ENCODE data around the gene KLHDC7B.
A peak's percentile ranks its signal among the peaks of the same experiment; 100 is the strongest.

KLHDC7B gene

DNA sequence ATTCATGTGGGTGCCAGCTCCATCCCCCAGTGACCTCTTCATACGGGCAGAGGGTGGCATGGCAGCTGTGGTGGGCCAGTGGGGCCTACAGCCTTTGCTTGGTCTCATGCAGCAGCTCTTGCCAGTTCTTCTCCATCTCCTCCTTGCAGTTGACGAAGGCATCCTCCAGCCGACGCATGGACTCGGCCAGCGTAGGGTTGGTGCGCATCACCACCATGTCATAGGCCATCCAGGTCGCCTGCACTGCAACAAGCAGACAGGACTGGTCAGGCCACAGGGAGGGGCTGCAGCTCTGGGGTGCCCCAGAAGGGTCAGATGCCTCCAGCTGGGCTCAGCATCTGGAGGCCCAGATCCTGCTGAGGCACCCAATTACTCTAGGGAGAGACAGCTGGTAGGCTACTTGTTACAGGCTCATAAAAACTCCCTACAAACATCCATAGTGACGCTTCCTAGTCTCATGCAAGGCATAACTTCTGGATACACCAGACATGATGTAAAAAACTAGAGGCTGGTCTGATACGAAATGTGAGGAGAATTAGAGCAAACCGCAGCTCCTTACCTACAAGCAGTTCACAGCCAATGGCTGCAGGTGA, 5.6 kb downstream of the KLHDC7B start:
- H3K4me3 ChIP-seq (replicated peaks; ENCODE audit: low read depth, low read length): no peak overlapping the region
- DNase-seq (ENCODE audit: low read depth): no peak
- TF ChIP-seq, protein P1, sequence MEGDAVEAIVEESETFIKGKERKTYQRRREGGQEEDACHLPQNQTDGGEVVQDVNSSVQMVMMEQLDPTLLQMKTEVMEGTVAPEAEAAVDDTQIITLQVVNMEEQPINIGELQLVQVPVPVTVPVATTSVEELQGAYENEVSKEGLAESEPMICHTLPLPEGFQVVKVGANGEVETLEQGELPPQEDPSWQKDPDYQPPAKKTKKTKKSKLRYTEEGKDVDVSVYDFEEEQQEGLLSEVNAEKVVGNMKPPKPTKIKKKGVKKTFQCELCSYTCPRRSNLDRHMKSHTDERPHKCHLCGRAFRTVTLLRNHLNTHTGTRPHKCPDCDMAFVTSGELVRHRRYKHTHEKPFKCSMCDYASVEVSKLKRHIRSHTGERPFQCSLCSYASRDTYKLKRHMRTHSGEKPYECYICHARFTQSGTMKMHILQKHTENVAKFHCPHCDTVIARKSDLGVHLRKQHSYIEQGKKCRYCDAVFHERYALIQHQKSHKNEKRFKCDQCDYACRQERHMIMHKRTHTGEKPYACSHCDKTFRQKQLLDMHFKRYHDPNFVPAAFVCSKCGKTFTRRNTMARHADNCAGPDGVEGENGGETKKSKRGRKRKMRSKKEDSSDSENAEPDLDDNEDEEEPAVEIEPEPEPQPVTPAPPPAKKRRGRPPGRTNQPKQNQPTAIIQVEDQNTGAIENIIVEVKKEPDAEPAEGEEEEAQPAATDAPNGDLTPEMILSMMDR (IDR thresholded peaks at IDR 0.05; ENCODE audit: low read length, missing control alignments): no peak

DNA sequence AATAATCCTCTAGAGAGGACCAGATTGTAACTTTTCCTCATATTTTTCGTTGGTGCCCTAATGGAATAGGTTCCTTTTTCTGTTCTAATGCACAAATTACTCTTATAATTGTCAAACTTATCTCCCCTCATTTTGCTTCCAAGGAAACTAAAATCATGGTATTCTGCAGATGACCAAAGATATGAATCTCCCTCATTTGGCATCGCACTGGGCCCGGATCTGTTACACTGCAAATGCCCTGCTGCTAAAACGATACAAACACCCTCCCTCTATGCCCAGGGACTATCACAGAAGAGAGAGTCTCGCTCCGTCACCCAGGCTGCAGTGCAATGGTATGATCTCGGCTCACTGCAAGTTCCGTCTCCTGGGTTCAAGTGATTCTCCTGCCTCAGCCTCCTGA, 7.6 kb downstream of the KLHDC7B start:
- DNase-seq (ENCODE audit: low read depth): no peak
- no peak overlapping the region for H3K4me3 ChIP-seq (replicated peaks; ENCODE audit: low read depth, low read length)
- TF ChIP-seq, protein P1 (IDR thresholded peaks at IDR 0.05; ENCODE audit: low read length, missing control alignments): no peak

DNA sequence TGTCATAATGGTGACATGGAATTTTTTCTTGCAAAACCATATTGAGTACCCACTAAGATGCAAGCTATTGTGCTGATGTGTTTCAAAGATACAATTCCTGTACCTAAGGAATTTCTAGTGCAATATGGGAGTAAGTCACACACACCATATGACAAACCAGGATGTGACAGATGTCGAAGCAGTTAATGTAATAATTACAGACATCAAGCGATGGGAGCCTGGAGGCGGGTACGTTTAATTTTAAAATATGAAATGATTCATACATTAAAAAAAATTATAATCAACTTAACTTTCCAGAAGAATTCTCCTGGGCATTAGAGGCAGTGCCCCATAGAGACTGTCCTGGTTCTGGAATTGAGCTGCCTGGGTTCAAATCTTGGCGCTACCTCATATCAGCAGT, 11.0 kb downstream of the KLHDC7B start:
- H3K4me3 ChIP-seq (replicated peaks; ENCODE audit: low read depth, low read length): no peak overlapping the region
- no peak for DNase-seq (ENCODE audit: low read depth)
- TF ChIP-seq, protein P1 (IDR thresholded peaks at IDR 0.05; ENCODE audit: low read length, missing control alignments): no peak

DNA sequence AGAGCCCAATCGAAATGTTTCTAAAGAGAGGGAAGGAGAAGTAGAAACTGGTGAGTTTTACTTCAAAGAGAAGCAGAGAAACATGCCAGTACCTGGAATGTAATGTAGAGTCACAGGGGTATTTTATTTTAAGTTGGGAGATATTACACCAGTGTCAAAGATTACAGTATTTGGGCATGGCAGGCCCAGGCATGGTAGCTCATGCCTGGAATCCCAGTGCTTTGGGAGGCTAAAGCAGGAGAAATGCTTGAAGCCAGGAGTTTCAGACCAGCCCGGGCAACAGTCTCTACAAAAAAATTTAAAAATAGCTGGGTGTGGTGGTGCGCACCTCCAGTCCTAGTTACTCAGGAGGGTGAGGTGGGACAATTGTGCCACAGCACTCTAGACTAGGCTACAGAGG, 14.3 kb downstream of the KLHDC7B start:
- TF ChIP-seq, protein P1 (IDR thresholded peaks at IDR 0.05; ENCODE audit: low read length, missing control alignments): no peak
- H3K4me3 ChIP-seq (replicated peaks; ENCODE audit: low read depth, low read length): no peak overlapping the region
- DNase-seq (ENCODE audit: low read depth): no peak

DNA sequence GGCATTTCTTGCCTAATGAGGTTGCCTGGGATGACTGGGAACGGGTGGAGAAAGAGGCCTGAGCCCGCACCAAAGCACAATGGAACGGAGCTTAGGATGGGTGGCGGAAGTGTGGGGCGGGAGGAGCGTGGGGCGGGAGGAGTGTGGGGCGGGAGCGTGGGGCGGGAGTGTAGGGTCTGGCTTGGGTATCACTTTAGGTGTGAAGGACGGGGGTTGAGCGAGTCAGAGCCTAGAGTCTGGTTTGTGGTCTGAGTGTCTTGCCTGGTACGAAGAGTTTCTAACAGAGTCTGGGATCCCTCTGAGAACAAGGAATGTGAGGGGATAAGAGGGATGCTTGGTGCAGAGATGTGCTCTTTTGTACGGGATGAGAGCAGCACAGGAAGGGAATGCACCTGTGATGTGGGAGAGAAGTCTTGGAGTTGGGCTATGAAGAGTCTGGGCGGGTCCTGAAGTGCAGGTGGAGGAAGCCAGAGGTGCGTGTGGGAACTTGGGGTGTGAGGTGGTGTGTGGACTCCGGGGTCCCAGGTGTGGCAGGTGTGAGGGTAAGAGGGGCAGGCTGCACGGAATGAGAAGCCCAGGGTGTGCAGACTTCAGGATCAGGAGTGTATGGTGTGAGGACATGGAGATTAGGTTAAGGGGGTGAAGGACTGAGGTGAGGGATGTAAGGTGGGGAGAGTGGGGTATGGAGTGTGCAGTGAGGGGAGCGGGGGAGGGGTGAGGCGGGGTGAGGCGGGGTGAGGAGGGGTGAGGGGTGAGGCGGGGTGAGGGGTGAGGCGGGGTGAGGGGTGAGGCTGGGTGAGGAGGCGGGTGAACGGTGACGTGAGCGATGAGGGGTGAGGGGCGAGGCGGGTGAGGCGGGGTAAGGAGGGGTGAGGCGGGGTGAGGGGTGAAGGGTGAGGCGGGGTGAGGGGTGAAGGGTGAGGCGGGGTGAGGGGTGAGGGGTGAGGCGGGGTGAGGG, 16.0 kb downstream of the KLHDC7B start:
- TF ChIP-seq, protein P1 (IDR thresholded peaks at IDR 0.05; ENCODE audit: low read length, missing control alignments): no peak
- no peak overlapping the region for H3K4me3 ChIP-seq (replicated peaks; ENCODE audit: low read depth, low read length)
- no peak for DNase-seq (ENCODE audit: low read depth)

DNA sequence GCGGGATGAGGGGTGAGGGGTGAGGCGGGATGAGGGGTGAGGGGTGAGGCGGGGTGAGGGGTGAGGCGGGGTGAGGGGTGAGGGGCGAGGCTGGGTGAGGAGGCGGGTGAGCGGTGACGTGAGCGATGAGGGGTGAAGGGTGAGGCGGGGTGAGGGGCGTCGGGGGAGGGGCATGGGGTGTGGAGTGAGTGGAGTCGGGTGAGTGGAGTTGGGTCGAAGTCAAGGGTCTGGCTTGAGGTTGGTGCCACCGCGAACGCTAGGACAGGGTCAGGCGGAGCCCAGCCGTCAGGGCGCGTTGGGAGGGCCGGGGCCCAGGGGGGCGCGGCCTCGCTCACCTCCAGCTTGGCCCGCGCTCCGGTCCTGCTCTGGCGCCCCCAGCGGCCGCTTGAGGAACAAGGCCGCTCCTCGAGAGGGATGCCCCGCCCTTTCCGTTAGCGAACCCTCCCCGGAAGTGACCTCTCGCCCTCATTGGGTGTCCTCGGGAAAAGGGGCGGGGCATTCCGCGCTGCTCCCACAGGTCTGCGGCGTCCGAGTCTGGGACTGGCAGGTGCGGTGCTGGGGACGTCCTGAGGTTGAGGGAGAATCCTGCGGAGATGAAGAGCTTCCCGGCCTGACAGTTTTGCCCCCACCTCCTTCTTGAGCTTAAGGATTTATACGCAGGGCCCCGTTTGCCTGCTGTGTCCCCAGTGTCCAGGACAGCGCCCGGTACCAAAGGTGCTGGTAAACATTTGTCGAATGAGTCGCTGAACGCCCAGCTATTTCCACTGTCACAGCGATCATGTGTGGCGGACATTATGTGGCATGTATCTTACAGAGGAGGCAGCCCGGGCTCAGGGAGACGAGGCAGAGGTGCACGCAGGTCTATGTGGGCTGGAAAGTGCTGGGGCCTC, 17.1 kb downstream of the KLHDC7B start, which contains the start of gene SYCE3:
Gene SYCE3 (minus strand): TSS at position 397 of the 890 bp plus-strand sequence. CDS start 6,514 bp downstream, outside the sequence.
- peak; percentile 86 for DNase-seq (ENCODE audit: low read depth)
- H3K4me3 ChIP-seq (replicated peaks; ENCODE audit: low read depth, low read length): peak within 1 kb of the TSS; percentile 60
- TF ChIP-seq, protein P1 (IDR thresholded peaks at IDR 0.05; ENCODE audit: low read length, missing control alignments): peak; percentile 54
